ENCODE data around the gene NUPR1.
A peak's percentile ranks its signal among the peaks of the same experiment; 100 is the strongest.
"Not testable (repeated sequence)": the region's sequence is repeated elsewhere in the genome, so short reads cannot be mapped to it uniquely, and the experiment has no call there.

The NUPR1 gene

DNA sequence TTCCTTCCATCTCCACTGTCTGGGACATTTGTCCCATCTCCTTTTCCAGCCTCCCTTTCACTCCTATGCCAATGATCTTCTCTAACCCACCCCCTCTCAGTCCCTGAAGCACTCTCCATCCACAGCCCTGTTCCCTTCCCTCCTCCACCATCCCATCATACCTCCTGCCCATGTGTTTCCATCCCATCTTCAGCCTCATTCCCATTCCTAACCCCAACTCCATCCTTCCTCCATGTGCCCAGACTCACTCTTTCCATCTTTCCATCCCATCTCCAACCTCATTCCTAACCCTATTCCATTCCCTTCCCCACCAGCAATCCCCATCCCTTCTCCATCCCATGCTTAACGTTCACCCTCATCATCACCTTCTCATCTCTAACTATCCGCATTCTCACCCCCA is 36.5 kb downstream of the NUPR1 start:
- DNase-seq (ENCODE audit: low spot score in 2 of 2) (no peak), ATAC-seq (ENCODE audit: low read depth) (no peak)
- Mint-ChIP-seq H3K36me3 (no peaks in the 10 kb centered on the region), H3K27ac (no peak overlapping the region), H3K4me3 (no peak overlapping the region), H3K9me3 (no peaks in the 10 kb centered on the region), H3K4me1 (peaks cover 17% of the 10 kb centered on the region), H3K27me3 (no peaks in the 10 kb centered on the region)

DNA sequence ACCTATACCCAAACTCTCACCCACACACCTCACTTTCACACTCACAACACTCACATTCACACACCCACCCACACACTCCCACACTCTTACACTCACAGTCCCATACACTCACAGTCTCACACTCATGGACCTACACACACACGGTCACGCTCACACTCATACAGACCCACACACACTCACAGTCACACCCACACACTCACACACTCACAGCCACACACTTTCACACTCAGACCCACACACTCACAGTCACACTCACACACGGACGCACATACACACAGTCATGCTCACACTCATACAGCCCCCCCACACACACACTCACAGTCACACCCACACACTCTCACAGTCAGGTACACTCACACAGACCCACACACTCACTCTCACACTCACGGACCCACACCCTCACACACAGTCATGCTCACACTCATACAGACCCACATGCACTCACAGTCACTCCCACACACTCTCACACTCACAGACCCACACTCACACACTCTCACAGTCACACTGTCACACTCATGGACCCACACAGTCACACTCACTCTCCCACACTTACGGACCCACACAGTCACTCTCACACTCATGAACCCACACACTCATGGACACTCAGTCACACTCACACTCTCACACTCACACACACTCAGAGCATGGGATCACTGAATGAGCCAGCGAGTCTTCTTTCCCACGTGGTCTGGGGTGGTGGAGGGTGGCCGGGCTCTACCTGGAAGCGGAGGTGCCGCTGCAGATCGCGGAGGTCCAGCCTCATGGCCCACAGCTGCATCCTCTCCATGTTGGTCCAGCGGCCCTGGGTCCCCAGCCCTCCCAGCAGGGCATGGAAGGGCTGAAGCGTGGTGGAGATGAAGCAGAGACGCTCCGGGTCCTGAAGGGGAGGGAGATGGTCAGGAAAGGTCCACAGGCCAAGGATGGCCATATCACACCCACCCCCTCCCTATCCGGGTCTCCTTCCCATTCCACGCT is 37.2 kb downstream of the NUPR1 start:
- no peaks in the 10 kb centered on the region for H3K36me3 Mint-ChIP-seq
- H3K9me3 Mint-ChIP-seq = no peaks in the 10 kb centered on the region
- DNase-seq (ENCODE audit: low spot score in 2 of 2) (no peak), ATAC-seq (ENCODE audit: low read depth) (no peak)
- H3K27ac Mint-ChIP-seq = no peak overlapping the region
- peaks cover 10% of the 10 kb centered on the region for H3K4me1 Mint-ChIP-seq
- H3K27me3 Mint-ChIP-seq = no peaks in the 10 kb centered on the region
- H3K4me3 Mint-ChIP-seq = no peak overlapping the region

- H3K4me1 Mint-ChIP-seq; H3K9me3 Mint-ChIP-seq; H3K4me3 Mint-ChIP-seq; H3K27me3 Mint-ChIP-seq; ATAC-seq (ENCODE audit: low read depth); DNase-seq (ENCODE audit: low spot score in 2 of 2); H3K36me3 Mint-ChIP-seq; H3K27ac Mint-ChIP-seq: not testable (repeated sequence)
Measured at GRCh38 chr16:28500476-28501180, 38.1 kb downstream of the NUPR1 start.

- no peak overlapping the region for H3K27ac Mint-ChIP-seq
- ATAC-seq (ENCODE audit: low read depth) (no peak), DNase-seq (ENCODE audit: low spot score in 2 of 2) (no peak)
- no peaks in the 10 kb centered on the region for H3K9me3 Mint-ChIP-seq
- no peaks in the 10 kb centered on the region for H3K36me3 Mint-ChIP-seq
- peaks cover 16% of the 10 kb centered on the region for H3K4me1 Mint-ChIP-seq
- no peak overlapping the region for H3K4me3 Mint-ChIP-seq
- H3K27me3 Mint-ChIP-seq = no peaks in the 10 kb centered on the region
Measured at GRCh38 chr16:28499854-28500253, 38.9 kb downstream of the NUPR1 start.

DNA sequence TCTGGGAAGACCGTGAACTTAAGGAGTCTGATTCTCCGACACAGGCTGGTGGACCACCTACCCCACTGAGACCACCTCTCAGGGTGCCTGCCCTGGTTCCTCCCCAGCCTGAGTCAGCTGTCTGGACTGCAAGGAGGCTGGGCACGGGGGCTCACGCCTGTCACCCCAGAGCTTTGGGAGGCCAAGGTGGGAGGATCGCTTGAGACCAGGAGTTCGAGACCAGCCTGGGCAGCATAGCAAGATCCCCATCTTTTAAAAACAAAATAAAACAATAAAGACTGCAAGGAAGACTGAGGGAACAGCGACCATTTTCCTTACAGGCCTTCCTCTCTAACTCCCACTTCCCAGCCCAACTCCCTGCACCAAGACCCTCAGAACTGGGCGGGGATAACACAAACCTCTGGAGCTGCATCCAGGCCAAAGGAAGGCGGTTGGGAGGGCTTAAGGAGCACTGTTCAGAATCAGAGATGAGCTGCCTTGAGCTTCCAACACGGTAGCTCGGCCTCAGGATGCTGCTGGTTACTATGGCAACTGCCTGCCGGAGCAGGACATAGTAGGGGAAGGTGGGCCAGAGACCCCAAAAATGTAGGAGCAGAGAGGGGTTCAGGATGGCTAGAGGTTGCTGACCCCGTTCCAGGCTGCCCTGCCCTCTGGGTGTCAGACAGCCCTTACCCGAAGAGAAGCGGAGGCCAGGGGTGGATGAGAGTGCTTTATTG is 40.0 kb downstream of the NUPR1 start:
- Mint-ChIP-seq H3K4me3 (no peak overlapping the region), H3K36me3 (no peaks in the 10 kb centered on the region), H3K27ac (no peak overlapping the region), H3K4me1 (peaks cover 26% of the 10 kb centered on the region), H3K27me3 (no peaks in the 10 kb centered on the region), H3K9me3 (no peaks in the 10 kb centered on the region)
- DNase-seq (ENCODE audit: low spot score in 2 of 2) (no peak), ATAC-seq (ENCODE audit: low read depth) (no peak)

DNA sequence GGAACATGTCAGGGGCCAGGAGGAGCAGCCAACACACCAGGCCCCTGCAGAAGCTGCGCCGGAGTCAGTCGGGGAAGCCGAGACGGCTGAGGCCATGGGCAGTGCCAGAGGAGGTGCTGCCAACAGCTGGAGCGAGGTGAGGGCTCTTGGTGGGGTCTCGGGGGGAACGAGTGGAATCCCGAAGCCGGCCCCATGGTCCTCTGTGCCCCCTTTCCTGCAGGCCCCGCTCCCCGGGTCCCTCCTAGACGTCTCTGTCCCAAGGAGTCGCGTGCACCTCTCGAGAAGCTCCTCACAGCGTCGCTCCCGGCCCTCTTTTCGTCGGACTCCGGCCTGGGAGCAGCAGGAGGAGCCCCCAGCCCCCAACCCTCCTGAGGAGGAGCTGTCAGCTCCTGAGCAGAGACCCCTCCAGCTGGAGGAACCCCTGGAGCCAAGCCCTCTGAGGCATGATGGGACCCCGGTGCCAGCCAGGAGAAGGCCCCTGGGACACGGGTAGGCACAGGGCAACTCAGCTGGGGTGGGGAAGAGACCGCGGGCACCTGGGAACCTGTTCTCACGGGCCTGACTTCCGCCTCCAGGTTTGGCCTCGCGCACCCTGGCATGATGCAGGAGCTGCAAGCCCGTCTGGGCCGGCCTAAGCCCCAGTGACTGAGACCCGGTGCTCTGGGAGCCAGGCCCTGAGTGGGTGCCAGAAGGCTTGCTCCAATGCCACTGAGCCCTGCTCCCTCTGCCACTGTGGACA is 40.7 kb downstream of the NUPR1 start:
- no peak for ATAC-seq (ENCODE audit: low read depth)
- Mint-ChIP-seq H3K36me3 (no peaks in the 10 kb centered on the region), H3K27ac (no peak overlapping the region), H3K4me3 (no peak overlapping the region), H3K9me3 (no peaks in the 10 kb centered on the region), H3K27me3 (no peaks in the 10 kb centered on the region), H3K4me1 (peaks cover 33% of the 10 kb centered on the region)
- DNase-seq (ENCODE audit: low spot score in 2 of 2) = no peak

DNA sequence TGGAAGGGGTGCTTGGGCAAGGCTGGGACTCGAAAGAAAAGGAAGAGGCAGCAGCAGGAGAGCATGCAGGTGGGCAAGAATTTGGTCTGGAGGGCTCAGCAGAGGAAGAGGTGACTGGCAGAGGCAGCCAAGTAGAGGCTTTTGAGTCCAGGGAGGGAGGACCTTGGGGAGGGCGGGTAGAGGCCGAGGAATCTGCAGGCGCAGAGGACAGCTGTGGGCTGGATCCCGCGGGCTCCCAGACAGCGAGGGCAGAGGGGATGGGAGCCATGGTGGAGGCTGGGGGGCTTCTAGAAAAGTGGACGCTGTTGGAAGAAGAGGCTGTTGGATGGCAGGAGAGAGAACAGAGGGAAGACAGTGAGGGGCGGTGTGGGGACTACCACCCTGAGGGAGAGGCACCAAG is 41.4 kb downstream of the NUPR1 start:
- Mint-ChIP-seq H3K27ac (no peak overlapping the region), H3K4me1 (peaks cover 33% of the 10 kb centered on the region), H3K4me3 (no peak overlapping the region), H3K36me3 (no peaks in the 10 kb centered on the region), H3K9me3 (no peaks in the 10 kb centered on the region), H3K27me3 (no peaks in the 10 kb centered on the region)
- DNase-seq (ENCODE audit: low spot score in 2 of 2) (no peak), ATAC-seq (ENCODE audit: low read depth) (no peak)

DNA sequence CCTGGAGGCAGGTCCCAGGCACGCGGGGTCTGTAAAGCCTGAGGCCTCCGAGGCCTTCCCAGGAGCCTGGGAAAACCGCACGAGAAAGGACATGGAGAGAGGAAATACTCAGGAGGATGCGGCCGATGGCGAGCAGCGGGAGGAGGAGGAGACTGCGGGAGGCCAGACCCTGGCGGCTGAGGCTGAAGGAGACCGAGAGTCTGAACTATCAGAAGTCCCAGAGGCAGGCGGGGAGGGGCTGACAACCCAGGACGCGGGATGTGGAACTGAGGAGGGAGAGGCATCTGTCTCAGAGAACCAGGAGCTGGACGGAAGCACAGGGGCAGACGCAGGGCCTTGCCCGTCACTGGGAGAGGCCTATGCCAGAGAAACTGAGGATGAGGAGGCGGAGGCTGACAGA is 41.9 kb downstream of the NUPR1 start:
- DNase-seq (ENCODE audit: low spot score in 2 of 2) (no peak), ATAC-seq (ENCODE audit: low read depth) (no peak)
- Mint-ChIP-seq H3K4me3 (no peak overlapping the region), H3K36me3 (no peaks in the 10 kb centered on the region), H3K27ac (no peak overlapping the region), H3K9me3 (no peaks in the 10 kb centered on the region), H3K27me3 (no peaks in the 10 kb centered on the region), H3K4me1 (peaks cover 34% of the 10 kb centered on the region)

DNA sequence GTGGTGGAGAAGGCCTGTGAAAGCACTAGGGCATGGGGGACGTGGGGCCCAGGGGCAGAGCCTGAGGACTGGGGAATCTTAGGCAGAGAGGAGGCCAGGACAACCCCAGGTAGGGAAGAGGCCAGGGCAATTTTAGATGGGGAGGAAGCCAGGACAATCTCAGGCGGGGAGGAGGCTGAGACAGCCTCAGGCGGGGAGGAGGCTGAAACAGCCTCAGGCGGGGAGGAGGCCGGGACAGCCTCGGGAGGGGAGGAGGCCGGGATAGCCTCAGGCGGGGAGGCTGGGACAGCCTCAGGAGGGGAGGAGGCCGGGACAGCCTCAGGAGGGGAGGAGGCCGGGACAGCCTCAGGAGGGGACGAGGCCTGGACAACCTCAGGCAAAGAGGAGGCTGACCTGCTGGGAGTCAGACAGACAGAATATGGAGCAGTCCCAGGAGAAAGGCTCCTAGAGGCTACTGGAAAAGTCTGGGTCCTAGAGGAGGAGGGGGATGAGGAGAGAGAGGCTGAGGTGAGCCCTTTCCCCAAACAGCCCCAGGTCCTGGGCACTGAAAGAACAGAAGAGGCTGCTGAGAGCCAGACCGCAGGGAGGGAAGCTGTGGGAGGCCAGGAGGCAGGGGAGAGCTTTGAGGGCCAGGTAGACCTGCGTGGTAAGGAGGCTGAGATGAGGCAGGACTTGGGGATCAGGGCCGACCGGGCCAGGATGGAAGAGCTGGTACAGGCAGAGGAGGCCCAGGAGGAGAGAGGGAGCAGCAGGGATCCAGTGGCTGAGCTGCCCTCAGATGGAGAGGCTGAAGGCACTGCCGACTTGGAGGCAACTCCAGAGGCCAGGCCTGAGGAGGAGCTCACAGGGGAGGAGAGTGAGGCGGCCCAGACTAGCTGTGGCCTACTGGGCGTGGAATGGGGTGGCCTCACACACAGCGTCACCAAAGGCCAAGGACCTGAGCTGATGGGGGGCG is 42.7 kb downstream of the NUPR1 start:
- no peak for ATAC-seq (ENCODE audit: low read depth)
- H3K4me3 Mint-ChIP-seq = no peak overlapping the region
- H3K9me3 Mint-ChIP-seq = no peaks in the 10 kb centered on the region
- H3K27ac Mint-ChIP-seq = peak overlapping the region; percentile 60
- peaks cover 38% of the 10 kb centered on the region for H3K4me1 Mint-ChIP-seq
- no peaks in the 10 kb centered on the region for H3K36me3 Mint-ChIP-seq
- DNase-seq (ENCODE audit: low spot score in 2 of 2) = no peak
- no peaks in the 10 kb centered on the region for H3K27me3 Mint-ChIP-seq

GRCh38 chr16:28495098-28495793 is 43.5 kb downstream of the NUPR1 start:
- ATAC-seq (ENCODE audit: low read depth) (no peak), DNase-seq (ENCODE audit: low spot score in 2 of 2) (no peak)
- H3K9me3 Mint-ChIP-seq = no peaks in the 10 kb centered on the region
- no peaks in the 10 kb centered on the region for H3K27me3 Mint-ChIP-seq
- no peaks in the 10 kb centered on the region for H3K36me3 Mint-ChIP-seq
- H3K27ac Mint-ChIP-seq = peak overlapping the region; percentile 60
- peaks cover 39% of the 10 kb centered on the region for H3K4me1 Mint-ChIP-seq
- peak overlapping the region; percentile 81 for H3K4me3 Mint-ChIP-seq

GRCh38 chr16:28494121-28494851 is 44.5 kb downstream of the NUPR1 start, which contains the start of gene APOBR:
APOBR (plus strand) TSS chr16:28494643; CDS start chr16:28494682, 39 bp downstream.
- peaks cover under 1% of the 10 kb centered on the region for H3K36me3 Mint-ChIP-seq
- DNase-seq (ENCODE audit: low spot score in 2 of 2) = peak; percentile 61 to 81

DNA sequence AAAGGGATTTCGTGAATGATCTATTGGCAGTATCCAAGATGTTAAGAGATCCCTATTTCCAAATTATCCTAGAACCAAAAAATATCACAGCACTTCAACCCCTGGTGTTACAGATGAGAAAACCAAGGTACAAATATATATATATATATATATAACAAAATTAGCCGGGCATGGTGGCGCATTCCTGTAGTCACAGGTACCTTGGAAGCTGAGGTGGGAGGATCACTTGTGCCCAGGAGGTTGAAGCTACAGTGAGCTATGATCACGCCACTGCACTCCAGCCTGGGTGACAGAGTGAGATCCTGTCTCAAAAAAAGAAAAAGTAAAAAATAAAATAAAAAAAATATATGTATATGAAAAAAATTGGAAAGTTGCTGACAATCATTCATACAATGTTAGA is 46.3 kb downstream of the NUPR1 start:
- no peaks in the 10 kb centered on the region for H3K27me3 Mint-ChIP-seq
- ATAC-seq (ENCODE audit: low read depth) (no peak), DNase-seq (ENCODE audit: low spot score in 2 of 2) (no peak)
- H3K9me3 Mint-ChIP-seq = no peaks in the 10 kb centered on the region
- H3K4me3 Mint-ChIP-seq = peak overlapping the region; percentile 96
- H3K4me1 Mint-ChIP-seq = peaks cover 33% of the 10 kb centered on the region
- H3K36me3 Mint-ChIP-seq = peaks cover 7% of the 10 kb centered on the region
- peak overlapping the region; percentile 99 for H3K27ac Mint-ChIP-seq

More at GRCh38 chr16:28494121-28494851, 44.5 kb downstream of the NUPR1 start, which contains the start of gene APOBR:
- no peaks in the 10 kb centered on the region for H3K27me3 Mint-ChIP-seq
- peak; percentile 82 for ATAC-seq (ENCODE audit: low read depth)
- H3K4me3 Mint-ChIP-seq = peak within 1 kb of the TSS; percentile 81
- H3K27ac Mint-ChIP-seq = peak within 1 kb of the TSS; percentile 60
- peaks cover 33% of the 10 kb centered on the region for H3K4me1 Mint-ChIP-seq
- H3K9me3 Mint-ChIP-seq = no peaks in the 10 kb centered on the region
